HG02571 (cell line): ENCODE measurements around the gene SMC1B.
"Not testable (repeated sequence)": the region's sequence is repeated elsewhere in the genome, so short reads cannot be mapped to it uniquely, and the experiment has no call there.

Experiments used
- ATAC-seq: cut with Tn5 transposase; IDR thresholded peaks from one replicate; pipeline ENCODE4 v1.9.1; 2021; ENCODE audit warnings: mild to moderate bottlenecking, moderate library complexity; ENCODE audit not compliant: unreplicated experiment

SMC1B gene

GRCh38 chr22:45413368-45414211, at the start of gene SMC1B, which contains the start of gene RIBC2:
Gene SMC1B, minus strand, starts transcription at chr22:45413599. Its CDS starts 32 bp downstream, at chr22:45413567.
Gene RIBC2, plus strand, starts transcription at chr22:45413693. Its CDS starts 194 bp downstream, at chr22:45413887.
- no peak for ATAC-seq

- no peak for ATAC-seq
Observed at GRCh38 chr22:45462034-45462655, 48.7 kb upstream of the SMC1B start.

- no peak for ATAC-seq
Observed at GRCh38 chr22:45460288-45461109, 47.1 kb upstream of the SMC1B start.

- no peak for ATAC-seq
Observed at GRCh38 chr22:45459235-45459634, 45.8 kb upstream of the SMC1B start.

- no peak for ATAC-seq
Observed at GRCh38 chr22:45458532-45458931, 45.1 kb upstream of the SMC1B start.

GRCh38 chr22:45456811-45457210, 43.4 kb upstream of the SMC1B start:
- ATAC-seq: no peak

- no peak for ATAC-seq
Observed at GRCh38 chr22:45455621-45456020, 42.2 kb upstream of the SMC1B start.

GRCh38 chr22:45455212-45455611, 41.8 kb upstream of the SMC1B start:
- ATAC-seq: no peak

GRCh38 chr22:45454275-45454674, 40.9 kb upstream of the SMC1B start:
- no peak for ATAC-seq

- ATAC-seq: no peak
Observed at GRCh38 chr22:45453764-45454163, 40.4 kb upstream of the SMC1B start.

- ATAC-seq: no peak
Observed at GRCh38 chr22:45452565-45453379, 39.4 kb upstream of the SMC1B start.

- no peak for ATAC-seq
Observed at GRCh38 chr22:45451972-45452371, 38.6 kb upstream of the SMC1B start.

- ATAC-seq: no peak
Observed at GRCh38 chr22:45450921-45451651, 37.7 kb upstream of the SMC1B start.

- ATAC-seq: no peak
Observed at GRCh38 chr22:45450101-45450785, 36.8 kb upstream of the SMC1B start.

- ATAC-seq: not testable (repeated sequence)
Observed at GRCh38 chr22:45449442-45449841, 36.0 kb upstream of the SMC1B start.

GRCh38 chr22:45448431-45448830, 35.0 kb upstream of the SMC1B start:
- ATAC-seq: no peak

- ATAC-seq: not testable (repeated sequence)
Observed at GRCh38 chr22:45447596-45447995, 34.2 kb upstream of the SMC1B start.

- no peak for ATAC-seq
Observed at GRCh38 chr22:45446216-45446615, 32.8 kb upstream of the SMC1B start.

- no peak for ATAC-seq
Observed at GRCh38 chr22:45445031-45445710, 31.8 kb upstream of the SMC1B start.
